K562 (cell line): ENCODE results near the gene MYO10. TPM values are rescaled to one million over a fixed set of nuclear protein-coding genes. Genes with fewer than 3 reads are reported as not detected.
A peak's percentile ranks its signal among the peaks of the same experiment; 100 is the strongest.

Experiments
- ATAC-seq: fragments of 200-7000 bp; cut with Tn5 transposase; 3 replicates; pipeline ENCODE4 v1.9.1; 2020; ENCODE audit warnings: moderate library complexity
- BruUV-seq: library from RNA; stranded (reverse); fragments of 400-500 nt; replicated peaks from 2 replicates; lab custom pipeline; 2021; lab: Mats Ljungman, UMichigan
- CTCF ChIA-PET: fragments of 300-600 bp; formaldehyde crosslinking; extraction: SDS; loops from one replicate; lab custom pipeline; 2021; ENCODE audit warnings: low intra/inter-chr PET ratio; lab: Yijun Ruan, JAX
- POLR2A ChIA-PET: fragments of 300-600, 350-650 bp; sonication (Branson Sonifier 250); formaldehyde crosslinking; extraction: SDS; loops from one replicate; lab custom pipeline; 2021; ENCODE audit warnings: antibody characterized with exemption, inconsistent platforms; lab: Yijun Ruan, JAX
- DNase-seq, 4 experiments: peaks; one replicate each; pipeline versions ENCODE4 v3.0.0 to v3.0.0-alpha.2; 2011 to 2018; ENCODE audit warnings: low spot score in 3 of 4, mixed read lengths in 3 of 4; ENCODE audit errors: extremely low read depth in 1 of 4
- FAIRE-seq: peaks from 2 replicates; lab custom pipeline; 2011; peaks lifted over from hg19 to GRCh38; lab: Jason Lieb, UNC
- H2AFZ ChIP-seq: 2 replicates; pipeline ENCODE4 v1.6.0; 2011; ENCODE audit warnings: low read depth, low read length, control low read depth, inconsistent platforms
- H3K27ac ChIP-seq: fragments of 200-600 bp; 3 replicates; pipeline ENCODE4 v1.8.0; 2011; ENCODE audit warnings: low read depth, mild to moderate bottlenecking, control low read depth, inconsistent platforms, low read length, moderate library complexity, mixed read lengths; ENCODE audit errors: extremely low read depth
- H3K27me3 ChIP-seq, 2 experiments: fragments of 300-600 bp in 1 of 2; 2 replicates in 1 of 2; 3 replicates in 1 of 2; pipeline versions ENCODE4 v1.6.0 to v1.8.0; 2011; ENCODE audit warnings: inconsistent platforms in 2 of 2, low read length in 2 of 2, mild to moderate bottlenecking in 1 of 2, mixed read lengths in 1 of 2, moderate library complexity in 1 of 2; ENCODE audit not compliant: control insufficient read depth in 2 of 2, insufficient read depth in 2 of 2
- H3K36me3 ChIP-seq: fragments of 300-600 bp; 3 replicates; pipeline ENCODE4 v1.8.0; 2011; ENCODE audit warnings: mild to moderate bottlenecking, low read length, inconsistent platforms; ENCODE audit not compliant: control insufficient read depth, insufficient read depth
- H3K4me1 ChIP-seq, 2 experiments: fragments of 200-600 bp in 1 of 2; replicated peaks in 1 of 2; 2 replicates in 1 of 2; 3 replicates in 1 of 2; pipeline versions ENCODE4 v1.5.1 to v1.8.0; 2011; ENCODE audit warnings: inconsistent platforms in 2 of 2, low read length in 2 of 2, mild to moderate bottlenecking in 1 of 2, mixed read lengths in 1 of 2, moderate library complexity in 1 of 2; ENCODE audit not compliant: control insufficient read depth in 2 of 2, insufficient read depth in 2 of 2
- H3K4me2 ChIP-seq: 2 replicates; pipeline ENCODE4 v1.6.1; 2011; ENCODE audit warnings: low read length, control low read depth, inconsistent platforms, mixed read lengths; ENCODE audit not compliant: insufficient read depth
- H3K4me3 ChIP-seq: fragments of 200-600 bp; sonication (generic), shearing (Covaris generic); 2 replicates; pipeline ENCODE4 v1.5.1; 2016; ENCODE audit warnings: control low read depth, inconsistent platforms
- H3K79me2 ChIP-seq: fragments of 200-600 bp; 3 replicates; pipeline ENCODE4 v1.8.0; 2011; ENCODE audit warnings: low read length, inconsistent platforms; ENCODE audit not compliant: control insufficient read depth, insufficient read depth
- H3K9ac ChIP-seq, 2 experiments: 2 replicates each; pipeline versions ENCODE4 v1.6.0 to v1.6.1; 2011; ENCODE audit warnings: low read depth in 2 of 2, low read length in 2 of 2, control low read depth in 1 of 2, inconsistent platforms in 1 of 2, mild to moderate bottlenecking in 1 of 2, mixed read lengths in 1 of 2; ENCODE audit not compliant: insufficient read depth in 1 of 2
- H3K9me1 ChIP-seq: one replicate; pipeline ENCODE4 v1.6.0; 2011; ENCODE audit warnings: inconsistent platforms, mild to moderate bottlenecking, low read length, moderate library complexity; ENCODE audit not compliant: control insufficient read depth, insufficient read depth
- H3K9me3 ChIP-seq: replicated peaks from 2 replicates; pipeline ENCODE4 v1.5.1; 2011; ENCODE audit warnings: low read depth, low read length, inconsistent platforms; ENCODE audit not compliant: control insufficient read depth, insufficient read depth
- H4K20me1 ChIP-seq: replicated peaks from 2 replicates; pipeline ENCODE4 v1.6.1; 2011; ENCODE audit warnings: low read length, inconsistent platforms, mixed read lengths; ENCODE audit not compliant: control insufficient read depth, insufficient read depth
- HDAC3 ChIP-seq: fragments of 450-650 bp; IDR thresholded peaks from 2 replicates; pipeline ENCODE4 v1.6.1; 2018; ENCODE audit warnings: borderline replicate concordance, mild to moderate bottlenecking, moderate library complexity; ENCODE audit not compliant: partially characterized antibody
- HINFP ChIP-seq: fragments of 450-650 bp; conservative IDR thresholded peaks from 2 replicates; pipeline ENCODE4 v1.6.1; 2016; ENCODE audit warnings: missing genetic modification characterization, low read depth, mild to moderate bottlenecking, control low read depth, missing compliant biosample characterization
- L3MBTL2 ChIP-seq: fragments of 450-650 bp; IDR thresholded peaks from 2 replicates; pipeline ENCODE4 v1.6.1; 2016; ENCODE audit warnings: mild to moderate bottlenecking, moderate library complexity
- LEF1 ChIP-seq: fragments of 450-650 bp; IDR thresholded peaks from 2 replicates; pipeline ENCODE4 v1.6.1; 2016; ENCODE audit warnings: mild to moderate bottlenecking
- NR3C1 ChIP-seq: sonication (generic); formaldehyde crosslinking; IDR thresholded peaks from 2 replicates; pipeline ENCODE4 v1.8.1; 2022; ENCODE audit warnings: missing genetic modification reagents
- PKNOX1 ChIP-seq: fragments of 450-650 bp; IDR thresholded peaks from 2 replicates; pipeline ENCODE4 v1.6.1; 2016
- POLR2AphosphoS2 ChIP-seq: IDR thresholded peaks from 2 replicates; pipeline ENCODE4 v1.6.1; 2012; ENCODE audit warnings: low read length, improper control_type of control experiment
- RAD21 ChIP-seq, 2 experiments: fragments of 250-450 bp in 1 of 2; fragments of 450-650 bp in 1 of 2; sonication (Bioruptor Pico) in 1 of 2; formaldehyde crosslinking in 1 of 2; IDR thresholded peaks in 1 of 2; conservative IDR thresholded peaks in 1 of 2; 2 replicates each; pipeline versions ENCODE4 v1.4.0 to v1.8.0; 2020 to 2022; ENCODE audit warnings: mild to moderate bottlenecking in 2 of 2, moderate library complexity in 1 of 2
- RBM22 ChIP-seq: fragments of 200-400 bp; formaldehyde crosslinking; IDR thresholded peaks from 2 replicates; pipeline ENCODE4 v1.6.1; 2018; ENCODE audit warnings: low read length, low read depth; ENCODE audit not compliant: poor library complexity, severe bottlenecking
- RFX1 ChIP-seq: fragments of 450-650 bp; IDR thresholded peaks from 2 replicates; pipeline ENCODE4 v1.6.1; 2016; ENCODE audit warnings: mild to moderate bottlenecking, moderate library complexity
- ZNF707 ChIP-seq: fragments of 250-450 bp; sonication (Bioruptor Pico); conservative IDR thresholded peaks from 2 replicates; pipeline ENCODE4 v1.8.0; 2022; ENCODE audit warnings: inconsistent platforms, mild to moderate bottlenecking, moderate library complexity
- WGBS: fragments of 100-300 bp; shearing (Covaris generic); methylation state at CpG from one replicate; pipeline ENCODE4 v1.1.6; 2016; ENCODE audit warnings: low coverage, mixed read lengths; ENCODE audit not compliant: insufficient coverage; ENCODE audit errors: missing lambda C conversion rate; 5-methylcytosine and 5-hydroxymethylcytosine counted together
- in situ Hi-C: fragments of 300-500 bp; cut with MboI; formaldehyde crosslinking; loops from 4 replicates; pipeline ENCODE4 v1.15.0; 2018; ENCODE audit warnings: inconsistent platforms, mixed read lengths
- intact Hi-C: fragments of 100-400 bp; cut with micrococcal nuclease; formaldehyde crosslinking; loops from 2 replicates; pipeline ENCODE4 v1.14.2; 2022
- polyA plus RNA-seq, 8 experiments: library from polyadenylated mRNA; depleted of rRNA in 4 of 8; stranded (reverse) in 5 of 8; unstranded in 3 of 8; fragments of >200 nt; fragmentation: Nextera tagmentation in 2 of 8; fragmentation: Illumina TruSeq in 1 of 8; extraction: Ambion mirVana in 2 of 8; extraction: Trizol in 1 of 8; gene quantifications; 2 replicates each; pipeline versions ENCODE4 v1.2.1 to v1.2.3, GENCODE V29; 2011 to 2014; ENCODE audit warnings: inconsistent platforms in 1 of 8, missing spikeins in 1 of 8
- total RNA-seq, 7 experiments: library from RNA; depleted of rRNA in 6 of 7; stranded (reverse); fragments of >200 nt in 6 of 7; fragmentation: Illumina TruSeq in 2 of 7; extraction: Trizol in 2 of 7; gene quantifications; 2 replicates each; pipeline versions ENCODE4 v1.2.1 to v1.2.3, GENCODE V29; 2011 to 2021; ENCODE audit warnings: low replicate concordance in 1 of 7
- TF ChIP-seq, protein P1 (sequence below), 3 experiments: fragments of 200-800 bp in 1 of 3; sonication (Bioruptor generic) in 1 of 3; sonication (generic) in 1 of 3; formaldehyde crosslinking in 1 of 3; IDR thresholded peaks; 2 replicates each; pipeline versions ENCODE4 v1.6.1 to v1.8.0; 2016 to 2022; ENCODE audit warnings: mild to moderate bottlenecking in 2 of 3, missing compliant biosample characterization in 2 of 3, missing genetic modification characterization in 2 of 3, missing genetic modification reagents in 1 of 3

Gene MYO10
- total and polyA plus RNA-seq, 9 of the 15 experiments (the other 6 are each of a cell fraction or from before 2014, with no cell fraction given), result 0.04 to 0.24 TPM; not detected in 7

GRCh38 chr5:16713386-16713928 lies 222.6 kb downstream of the MYO10 start:
- DNase-seq (no peak), FAIRE-seq (no peak), ATAC-seq (no peak)
- Histone ChIP-seq H3K79me2 (no peaks in the 10 kb centered on the region), H3K4me2 (no peak overlapping the region), H3K9me3 (no peaks in the 10 kb centered on the region), H3K4me3 (no peak overlapping the region), H3K4me1 (no peaks in the 10 kb centered on the region; a peak in 1 of 5 replicates), H3K36me3 (no peaks in the 10 kb centered on the region), H3K27ac (no peak overlapping the region), H4K20me1 (no peaks in the 10 kb centered on the region; the same call in 1 of the 2 replicates)
- CTCF ChIA-PET, result no interaction called here
- in situ Hi-C loops, result no loop called here
- 1% methylated on average over 13 of the region's 14 CpGs for WGBS
- POLR2A ChIA-PET, result no interaction called here
- TF ChIP-seq RFX1 (peak; percentile 66), HINFP (no peak)
- TF ChIP-seq, all 486 proteins: peak for 1
- no TSS peak for BruUV-seq
- intact Hi-C loops, result no loop called here
- Histone ChIP-seq H2AFZ (no peak overlapping the region), H3K27me3 (peaks cover 4 to 10% of the 10 kb centered on the region in 2 experiments; a peak in 2 of 5 replicates), H3K9me1 (no peaks in the 10 kb centered on the region), H3K9ac (no peak overlapping the region)

DNA sequence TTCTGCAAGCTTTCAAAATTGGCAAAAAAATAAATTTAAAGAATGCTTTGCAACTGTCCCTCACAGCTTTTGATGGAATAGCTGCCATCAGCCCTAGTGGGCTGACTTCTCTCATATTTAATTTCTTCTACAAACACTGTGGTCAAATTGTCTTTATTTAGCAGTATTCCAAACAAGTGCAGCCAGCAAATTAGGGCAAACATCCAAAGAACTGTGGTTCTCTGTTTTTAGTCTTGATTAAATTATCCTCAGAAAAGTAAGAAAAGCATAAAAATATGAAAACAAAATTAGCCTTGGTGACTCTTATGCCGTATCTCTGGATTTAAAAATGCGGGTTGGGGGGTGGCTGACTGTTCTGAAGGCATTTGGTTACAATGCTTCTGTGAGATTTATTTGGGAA lies 223.5 kb downstream of the MYO10 start:
- Histone ChIP-seq H3K9me3 (no peaks in the 10 kb centered on the region), H3K79me2 (no peaks in the 10 kb centered on the region), H3K9ac (no peak overlapping the region), H3K9me1 (no peaks in the 10 kb centered on the region), H3K27me3 (peaks cover 4 to 10% of the 10 kb centered on the region in 2 experiments; a peak in 2 of 5 replicates), H3K4me2 (no peak overlapping the region), H3K36me3 (no peaks in the 10 kb centered on the region), H3K4me3 (no peak overlapping the region), H3K27ac (no peak overlapping the region), H4K20me1 (no peaks in the 10 kb centered on the region; the same call in 1 of the 2 replicates), H2AFZ (no peak overlapping the region), H3K4me1 (no peaks in the 10 kb centered on the region)
- no peak for DNase-seq
- no peak for FAIRE-seq
- in situ Hi-C loops, result no loop called here
- ChIA-PET POLR2A (no interaction called here), CTCF (no interaction called here)
- BruUV-seq, result no TSS peak
- intact Hi-C loops, result no loop called here
- ATAC-seq, result no peak
- WGBS, result 7% methylated on average over 2 of the region's 2 CpGs
- TF ChIP-seq LEF1 (no peak), L3MBTL2 (no peak), RAD21 (CRISPR knock-in tag; conservative IDR thresholded peaks at IDR 0.05 in 1 of 2, IDR thresholded peaks at IDR 0.05 in 1 of 2) (no peak), HDAC3 (no peak), RBM22 (no peak), ZNF707 (CRISPR knock-in tag) (no peak), NR3C1 (CRISPR knock-in tag) (no peak), PKNOX1 (no peak), POLR2AphosphoS2 (no peak)
- TF ChIP-seq, protein P1, sequence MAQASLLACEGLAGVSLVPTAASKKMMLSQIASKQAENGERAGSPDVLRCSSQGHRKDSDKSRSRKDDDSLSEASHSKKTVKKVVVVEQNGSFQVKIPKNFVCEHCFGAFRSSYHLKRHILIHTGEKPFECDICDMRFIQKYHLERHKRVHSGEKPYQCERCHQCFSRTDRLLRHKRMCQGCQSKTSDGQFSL (CRISPR knock-in tag; IDR thresholded peaks at IDR 0.05), result no peak
- TF ChIP-seq, protein P1 (tag; IDR thresholded peaks at IDR 0.05), result no peak
